CD4-positive, alpha-beta T cell (primary cell): ENCODE data around the gene OR4N5. TPM values are rescaled to one million over a fixed set of nuclear protein-coding genes. Genes with fewer than 3 reads are reported as not detected.

Source experiments
- ATAC-seq: fragments of 200-7000 bp; cut with Tn5 transposase; one replicate; pipeline ENCODE4 v1.10.0; 2022; ENCODE audit warnings: mild to moderate bottlenecking; ENCODE audit not compliant: poor library complexity
- CTCF ChIA-PET: fragments of 350-600 bp; sonication (Branson Sonifier 250); formaldehyde crosslinking; loops from one replicate; lab custom pipeline; 2021; ENCODE audit warnings: antibody characterized with exemption, inconsistent platforms; lab: Charles Lee
- POLR2A ChIA-PET: fragments of 350-600 bp; sonication (Branson Sonifier 250); formaldehyde crosslinking; loops from one replicate; lab custom pipeline; 2021; ENCODE audit warnings: antibody characterized with exemption, inconsistent platforms; lab: Charles Lee
- DNase-seq, 14 experiments: peaks; one replicate each; pipeline ENCODE4 v3.0.0-alpha.2; 2013 to 2020; ENCODE audit warnings: mixed read lengths in 2 of 14
- H3K27ac ChIP-seq, 2 donors: one replicate each; pipeline versions ENCODE4 v1.5.1 to v1.7.0; 2013; ENCODE audit warnings: low read length in 2 of 2, low read depth in 1 of 2, mild to moderate bottlenecking in 1 of 2
- H3K27me3 ChIP-seq, 2 experiments: 1 replicate in 1 of 2; 2 replicates in 1 of 2; pipeline versions ENCODE4 v1.6.1 to v1.7.0; 2013; ENCODE audit warnings: low read length in 2 of 2, control low read depth in 1 of 2, mild to moderate bottlenecking in 1 of 2, moderate library complexity in 1 of 2; ENCODE audit not compliant: insufficient read depth in 2 of 2, control insufficient read depth in 1 of 2
- H3K36me3 ChIP-seq: one replicate; pipeline ENCODE4 v1.6.1; 2013; ENCODE audit warnings: low read length, control low read depth; ENCODE audit not compliant: insufficient read depth
- H3K4me1 ChIP-seq: one replicate; pipeline ENCODE4 v1.6.1; 2013; ENCODE audit warnings: low read length, control low read depth; ENCODE audit not compliant: insufficient read depth
- H3K4me3 ChIP-seq: one replicate; pipeline ENCODE4 v1.5.1; 2013; ENCODE audit warnings: mild to moderate bottlenecking, low read length, moderate library complexity
- H3K9me3 ChIP-seq, 2 experiments: 1 replicate in 1 of 2; 2 replicates in 1 of 2; pipeline versions ENCODE4 v1.6.1 to v1.7.0; 2013; ENCODE audit warnings: low read length in 2 of 2, mild to moderate bottlenecking in 2 of 2, control low read depth in 1 of 2, moderate library complexity in 1 of 2; ENCODE audit not compliant: control insufficient read depth in 1 of 2, insufficient read depth in 1 of 2
- H3K27ac Mint-ChIP-seq: one replicate; pipeline ENCODE4 v1.8.0; 2020; ENCODE audit warnings: mixed read lengths
- H3K27me3 Mint-ChIP-seq: one replicate; pipeline ENCODE4 v1.8.0; 2021; ENCODE audit warnings: mixed read lengths
- H3K36me3 Mint-ChIP-seq: one replicate; pipeline ENCODE4 v1.8.0; 2021; ENCODE audit warnings: low read depth, mixed read lengths
- H3K4me1 Mint-ChIP-seq: one replicate; pipeline ENCODE4 v1.8.0; 2021; ENCODE audit warnings: low read depth, mixed read lengths
- H3K4me3 Mint-ChIP-seq: one replicate; pipeline ENCODE4 v1.8.0; 2020; ENCODE audit warnings: mild to moderate bottlenecking, mixed read lengths
- H3K9me3 Mint-ChIP-seq: one replicate; pipeline ENCODE4 v1.8.0; 2020; ENCODE audit warnings: mixed read lengths
- CTCF ChIP-seq: fragments of 200-600 bp; IDR thresholded peaks from one replicate; pipeline ENCODE4 v1.8.0; 2022; ENCODE audit warnings: antibody characterized with exemption, mild to moderate bottlenecking
- intact Hi-C, 2 experiments: fragments of 100-400 bp; cut with DNase I in 1 of 2; cut with micrococcal nuclease in 1 of 2; formaldehyde crosslinking; loops; one replicate each; pipeline versions ENCODE4 v1.15.1 to v1.9.0; 2023 to 2025; cut with DNase I, micrococcal nuclease
- total RNA-seq, 174 experiments: library from RNA in 2 of 174; stranded (reverse) in 2 of 174; gene quantifications; one replicate each; pipeline ENCODE4 v1.2.3 and lab custom pipeline; 2021 to 2026

Gene OR4N5
- total RNA-seq, 2 experiments from 2014 or later = not detected

GRCh38 chr14:20118795-20119194 is 19.8 kb upstream of the OR4N5 start:
- H3K27me3 Mint-ChIP-seq = peaks cover 18% of the 10 kb centered on the region
- Histone ChIP-seq H3K9me3 (peaks cover 7 to 17% of the 10 kb centered on the region in 2 experiments), H3K27ac (no peak overlapping the region), H3K4me1 (no peaks in the 10 kb centered on the region), H3K27me3 (no peaks in the 10 kb centered on the region), H3K4me3 (no peak overlapping the region), H3K36me3 (no peaks in the 10 kb centered on the region)
- no peaks in the 10 kb centered on the region for H3K4me1 Mint-ChIP-seq
- no peaks in the 10 kb centered on the region for H3K36me3 Mint-ChIP-seq
- ChIA-PET POLR2A (no interaction called here), CTCF (no interaction called here)
- no peak overlapping the region for H3K27ac Mint-ChIP-seq
- intact Hi-C loops = no loop called here
- peaks cover 16% of the 10 kb centered on the region for H3K9me3 Mint-ChIP-seq
- no peak for DNase-seq
- ATAC-seq = no peak
- no peak overlapping the region for H3K4me3 Mint-ChIP-seq
- no peak for TF ChIP-seq CTCF

- Histone ChIP-seq H3K9me3 (no peaks in the 10 kb centered on the region), H3K27me3 (peaks cover 0 to 8% of the 10 kb centered on the region in 2 experiments), H3K4me1 (no peaks in the 10 kb centered on the region), H3K36me3 (no peaks in the 10 kb centered on the region), H3K4me3 (no peak overlapping the region), H3K27ac (no peak overlapping the region)
- DNase-seq = no peak
- Mint-ChIP-seq H3K36me3 (no peaks in the 10 kb centered on the region), H3K9me3 (peaks cover 4% of the 10 kb centered on the region), H3K4me1 (no peaks in the 10 kb centered on the region), H3K27me3 (peaks cover 26% of the 10 kb centered on the region), H3K27ac (no peak overlapping the region), H3K4me3 (no peak overlapping the region)
- POLR2A ChIA-PET = no interaction called here
- intact Hi-C loops = no loop called here
- no peak for ATAC-seq
- CTCF ChIA-PET = no interaction called here
- TF ChIP-seq CTCF = no peak
Observed at GRCh38 chr14:20143911-20144310, 5.3 kb downstream of the OR4N5 start.

GRCh38 chr14:20144820-20145219 is 6.2 kb downstream of the OR4N5 start:
- Histone ChIP-seq H3K4me3 (no peak overlapping the region), H3K27me3 (peaks cover 4 to 11% of the 10 kb centered on the region in 2 experiments), H3K36me3 (no peaks in the 10 kb centered on the region), H3K4me1 (no peaks in the 10 kb centered on the region), H3K27ac (no peak overlapping the region), H3K9me3 (no peaks in the 10 kb centered on the region)
- Mint-ChIP-seq H3K4me1 (no peaks in the 10 kb centered on the region), H3K4me3 (no peak overlapping the region), H3K9me3 (peaks cover 4% of the 10 kb centered on the region), H3K27ac (no peak overlapping the region), H3K27me3 (peaks cover 28% of the 10 kb centered on the region), H3K36me3 (no peaks in the 10 kb centered on the region)
- ATAC-seq = no peak
- no peak for TF ChIP-seq CTCF
- intact Hi-C loops = no loop called here
- no peak for DNase-seq
- ChIA-PET CTCF (no interaction called here), POLR2A (no interaction called here)
